Epithelial cell of esophagus (primary cell): ENCODE measurements around the gene PLTP.
"Not testable (repeated sequence)": the region's sequence is repeated elsewhere in the genome, so short reads cannot be mapped to it uniquely, and the experiment has no call there.

Experiments
- DNase-seq: peaks from one replicate; pipeline ENCODE4 v3.0.0; 2010; ENCODE audit warnings: low read depth
- H3K4me3 ChIP-seq: 2 replicates; pipeline ENCODE4 v1.5.1; 2011; ENCODE audit warnings: mild to moderate bottlenecking, low read length, control low read depth
- TF ChIP-seq, protein P1 (sequence below): IDR thresholded peaks from 2 replicates; pipeline ENCODE4 v1.5.1; 2011; ENCODE audit warnings: low read depth, mild to moderate bottlenecking, low read length, control low read depth, inconsistent platforms; ENCODE audit not compliant: insufficient read depth; ENCODE audit errors: missing control alignments

PLTP gene

DNA sequence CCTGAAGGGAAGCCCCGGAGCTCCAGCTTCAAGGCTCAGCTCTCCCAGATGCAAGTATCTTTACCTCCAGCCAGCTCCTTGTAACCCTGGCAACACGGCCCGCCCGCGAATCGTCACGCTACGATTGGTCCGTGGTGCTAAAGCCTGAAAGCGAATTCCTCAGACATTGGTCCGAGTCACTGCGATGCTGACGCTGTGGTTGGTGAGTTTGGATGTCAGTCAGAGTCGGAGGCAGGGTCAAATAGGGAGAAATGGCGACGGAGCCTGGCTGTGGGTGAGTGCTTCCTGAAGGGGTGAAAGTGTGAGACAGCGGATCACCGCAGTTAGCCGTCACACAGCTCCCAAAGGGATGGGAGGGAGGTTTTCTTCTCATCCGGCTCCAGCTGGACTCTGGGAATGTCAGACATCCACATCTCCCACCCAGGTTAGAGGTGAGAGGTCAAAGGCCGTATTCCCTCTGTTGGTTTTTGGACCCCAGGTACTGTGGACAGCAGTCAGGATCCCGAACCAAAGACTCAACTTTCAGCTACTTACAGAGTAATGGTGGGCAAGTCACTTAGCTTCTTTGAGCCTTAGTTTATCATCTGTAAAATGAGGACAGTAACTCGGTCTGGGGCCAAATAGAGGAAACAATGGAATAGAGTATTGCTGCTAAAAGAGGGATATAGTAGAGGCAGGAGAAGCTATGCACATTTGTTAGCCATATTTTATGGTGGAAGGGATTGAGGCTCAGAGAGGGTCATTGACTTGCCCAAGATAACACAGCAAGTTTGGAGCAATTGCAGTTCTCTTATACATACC, 30.8 kb downstream of the PLTP start, which contains the start of gene ZSWIM1:
ZSWIM1 (plus strand) TSS at position 240 of the 801 bp plus-strand sequence. CDS start 1,366 bp downstream, outside the sequence.
- TF ChIP-seq, protein P1, sequence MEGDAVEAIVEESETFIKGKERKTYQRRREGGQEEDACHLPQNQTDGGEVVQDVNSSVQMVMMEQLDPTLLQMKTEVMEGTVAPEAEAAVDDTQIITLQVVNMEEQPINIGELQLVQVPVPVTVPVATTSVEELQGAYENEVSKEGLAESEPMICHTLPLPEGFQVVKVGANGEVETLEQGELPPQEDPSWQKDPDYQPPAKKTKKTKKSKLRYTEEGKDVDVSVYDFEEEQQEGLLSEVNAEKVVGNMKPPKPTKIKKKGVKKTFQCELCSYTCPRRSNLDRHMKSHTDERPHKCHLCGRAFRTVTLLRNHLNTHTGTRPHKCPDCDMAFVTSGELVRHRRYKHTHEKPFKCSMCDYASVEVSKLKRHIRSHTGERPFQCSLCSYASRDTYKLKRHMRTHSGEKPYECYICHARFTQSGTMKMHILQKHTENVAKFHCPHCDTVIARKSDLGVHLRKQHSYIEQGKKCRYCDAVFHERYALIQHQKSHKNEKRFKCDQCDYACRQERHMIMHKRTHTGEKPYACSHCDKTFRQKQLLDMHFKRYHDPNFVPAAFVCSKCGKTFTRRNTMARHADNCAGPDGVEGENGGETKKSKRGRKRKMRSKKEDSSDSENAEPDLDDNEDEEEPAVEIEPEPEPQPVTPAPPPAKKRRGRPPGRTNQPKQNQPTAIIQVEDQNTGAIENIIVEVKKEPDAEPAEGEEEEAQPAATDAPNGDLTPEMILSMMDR = no peak
- H3K4me3 ChIP-seq = peak within 1 kb of the TSS; percentile 100
- peak; percentile 99 for DNase-seq

DNA sequence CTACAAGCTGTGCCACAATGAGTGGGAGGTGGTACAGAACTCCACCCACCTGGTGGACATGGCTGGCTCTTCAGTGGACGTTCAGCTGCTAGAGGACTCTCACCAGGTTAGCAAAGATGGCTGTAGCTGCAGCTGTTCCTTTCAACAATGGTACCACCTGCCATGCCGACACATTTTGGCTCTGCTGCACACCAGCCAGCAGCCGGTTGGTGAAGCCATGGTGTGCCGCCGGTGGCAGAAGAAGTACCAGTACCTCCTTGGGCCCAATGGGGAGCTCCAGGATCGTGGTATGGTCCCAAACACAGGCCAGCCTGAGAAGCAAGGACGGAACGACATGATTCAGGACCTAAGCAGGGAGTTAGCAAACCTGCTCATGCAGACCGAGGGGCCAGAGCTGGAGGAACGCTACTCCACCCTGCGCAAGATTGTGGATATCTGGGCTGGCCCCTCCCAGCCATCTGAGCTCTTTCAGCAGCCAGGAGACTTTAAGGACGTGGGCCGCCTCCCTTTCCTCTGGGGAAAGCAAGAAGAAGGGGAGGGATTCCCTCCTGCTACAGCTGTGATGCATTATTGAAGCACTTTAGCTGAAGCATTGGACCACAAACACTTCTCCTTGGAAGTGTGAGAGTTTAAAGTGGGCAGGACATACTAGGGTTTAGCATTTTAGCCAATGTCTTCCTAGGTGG, 33.7 kb downstream of the PLTP start:
- H3K4me3 ChIP-seq = no peak overlapping the region
- TF ChIP-seq, protein P1 = no peak
- DNase-seq = no peak

DNA sequence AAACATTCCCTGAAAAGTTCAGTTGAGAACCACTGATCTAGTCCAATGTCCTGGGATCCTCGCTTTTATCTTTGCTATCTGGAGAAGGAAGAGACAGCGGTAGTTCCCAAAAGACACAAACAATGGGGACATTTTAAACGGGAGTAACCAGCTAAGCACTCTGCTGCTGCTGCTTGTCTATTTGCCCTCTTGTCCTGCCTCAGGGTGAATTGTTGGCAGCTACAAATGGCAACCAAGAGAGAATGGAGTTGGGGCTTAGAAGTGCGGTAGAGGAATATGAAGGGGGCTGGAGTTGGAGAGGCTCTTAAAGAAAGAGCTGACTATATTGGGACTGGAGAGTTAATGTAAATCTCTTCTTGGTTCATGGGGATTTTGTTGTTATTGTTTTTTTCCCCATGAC, 37.4 kb downstream of the PLTP start:
- TF ChIP-seq, protein P1 = no peak
- DNase-seq = no peak
- no peak overlapping the region for H3K4me3 ChIP-seq

DNA sequence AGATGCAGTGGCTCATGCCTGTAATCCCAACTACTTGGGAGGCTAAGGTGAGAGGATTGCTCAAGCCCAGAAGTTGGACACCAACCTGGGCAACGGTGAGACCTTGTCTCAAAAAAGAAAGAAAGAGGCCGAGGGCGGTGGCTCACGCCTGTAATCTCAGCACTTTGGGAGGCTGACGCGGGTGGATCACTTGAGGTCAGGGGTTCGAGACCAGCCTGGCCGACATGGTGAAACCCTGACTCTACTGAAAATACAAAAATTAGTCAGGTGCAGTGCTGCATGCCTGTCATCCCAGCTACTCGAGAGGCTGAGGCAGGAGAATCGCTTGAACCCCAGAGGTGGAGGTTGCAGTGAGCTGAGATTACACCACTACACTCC, 37.9 kb downstream of the PLTP start:
- not testable (repeated sequence) for DNase-seq, H3K4me3 ChIP-seq

DNA sequence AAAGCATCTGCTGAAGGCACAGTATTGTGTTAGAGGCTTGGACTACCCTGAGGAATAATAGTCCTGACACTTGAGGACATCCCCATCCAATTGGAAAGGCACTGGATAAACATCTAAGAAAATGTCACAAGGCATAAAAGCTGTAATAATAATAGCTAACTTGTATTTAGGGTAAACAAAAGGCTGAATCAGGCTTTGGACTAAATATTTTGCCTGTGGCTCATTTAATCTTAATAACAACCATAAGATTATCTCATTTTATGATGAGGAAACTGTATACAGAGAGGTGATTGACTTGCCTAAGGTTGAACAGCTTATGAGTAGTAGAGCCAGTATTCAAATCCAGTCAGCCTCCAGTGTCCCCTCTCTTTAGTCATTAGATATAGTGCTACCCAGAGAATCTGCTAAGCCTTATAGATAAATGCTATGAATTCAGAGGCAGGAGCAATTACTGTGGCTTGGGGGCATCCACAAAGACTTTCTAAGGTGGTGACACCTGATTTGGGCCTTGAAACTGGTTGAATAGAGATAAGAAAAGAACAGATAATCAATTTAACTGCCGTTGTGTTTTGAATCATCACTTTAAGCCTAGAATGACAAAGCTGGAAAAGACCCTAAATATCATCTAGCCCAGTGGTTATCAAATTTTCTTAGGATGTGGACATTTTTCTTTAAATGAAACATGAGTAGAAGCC, 38.4 kb downstream of the PLTP start:
- DNase-seq = peak; percentile 52
- TF ChIP-seq, protein P1 = no peak
- no peak overlapping the region for H3K4me3 ChIP-seq

DNA sequence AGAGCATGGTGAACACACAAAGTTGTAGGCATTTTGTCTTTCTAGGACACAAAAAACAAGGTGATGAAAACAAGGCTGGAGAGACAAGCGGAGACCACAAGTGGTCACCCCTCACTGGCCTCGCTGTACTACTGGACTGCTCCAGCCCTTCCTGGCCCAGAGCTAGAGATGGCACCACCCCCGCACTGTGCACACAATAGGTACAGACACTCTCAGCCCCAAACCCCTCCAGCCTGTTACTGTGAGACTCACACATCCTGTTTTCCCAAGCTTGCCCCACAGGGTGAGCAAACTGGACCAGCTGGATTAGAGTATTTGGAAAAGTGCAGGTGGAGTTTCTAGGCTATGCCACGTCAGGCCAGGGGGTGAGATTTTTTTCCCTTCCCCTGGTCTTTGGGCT, 39.3 kb downstream of the PLTP start:
- TF ChIP-seq, protein P1 = no peak

DNA sequence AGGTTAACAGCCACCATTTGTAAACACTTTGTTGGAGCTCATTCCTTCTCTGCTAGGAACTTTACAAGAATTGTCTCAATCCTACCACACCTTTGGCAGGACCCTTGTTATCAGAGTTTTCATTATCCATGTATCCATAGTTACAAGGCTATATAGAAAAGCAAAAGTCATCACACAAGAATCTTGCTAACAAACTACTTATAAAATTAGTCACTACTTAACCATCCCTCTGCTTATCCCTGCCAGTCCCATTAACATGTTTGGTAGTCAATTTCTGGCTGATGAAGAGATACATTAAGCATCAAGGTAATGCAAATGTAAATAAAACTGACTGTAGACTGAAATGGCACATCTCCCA, 44.2 kb downstream of the PLTP start:
- DNase-seq = peak; percentile 61
- no peak overlapping the region for H3K4me3 ChIP-seq
- TF ChIP-seq, protein P1 = no peak

More for the DNA sequence above, 39.3 kb downstream of the PLTP start:
- DNase-seq = peak; percentile 86
- no peak overlapping the region for H3K4me3 ChIP-seq
